Heart right ventricle (tissue), 16 donors: Measurements from ENCODE around the gene TMPRSS9. TPM values are rescaled to one million over a fixed set of nuclear protein-coding genes. Genes with fewer than 3 reads are reported as not detected.

ENCODE experiments used
- ATAC-seq, 8 donors: fragments of 200-7000 bp; cut with Tn5 transposase; one replicate each; pipeline ENCODE4 v1.9.1; 2020; ENCODE audit warnings: mild to moderate bottlenecking in 8 of 8, moderate library complexity in 8 of 8, moderate number of reproducible peaks in 1 of 8
- DNase-seq, 2 donors: peaks; one replicate each; pipeline ENCODE4 v3.0.0-alpha.2; 2020
- H3K27ac ChIP-seq, 10 donors: fragments of 200-600 bp; sonication (generic) in 2 of 10; one replicate each; pipeline versions ENCODE4 v1.5.0 to v1.8.0; 2020 to 2022; ENCODE audit warnings: mild to moderate bottlenecking in 3 of 10
- H3K27me3 ChIP-seq, 7 donors: fragments of 200-600 bp; one replicate each; pipeline ENCODE4 v1.8.0; 2021 to 2022; ENCODE audit warnings: mild to moderate bottlenecking in 2 of 7
- H3K36me3 ChIP-seq, 9 donors: fragments of 200-600 bp; sonication (generic) in 1 of 9; one replicate each; pipeline versions ENCODE4 v1.5.0 to v1.8.0; 2020 to 2022; ENCODE audit warnings: mild to moderate bottlenecking in 2 of 9
- H3K4me1 ChIP-seq, 9 donors: fragments of 200-600 bp; sonication (generic) in 1 of 9; one replicate each; pipeline versions ENCODE4 v1.5.0 to v1.8.0; 2020 to 2022; ENCODE audit warnings: mild to moderate bottlenecking in 4 of 9
- H3K4me3 ChIP-seq, 10 donors: fragments of 200-600 bp; sonication (generic) in 2 of 10; one replicate each; pipeline versions ENCODE4 v1.5.0 to v1.8.0; 2020 to 2022; ENCODE audit warnings: mild to moderate bottlenecking in 7 of 10, moderate library complexity in 2 of 10
- H3K9me3 ChIP-seq, 11 donors: fragments of 200-600 bp in 10 of 11; sonication (generic) in 2 of 11; one replicate each; pipeline versions ENCODE4 v1.5.0 to v1.8.0; 2013 to 2022; ENCODE audit warnings: mild to moderate bottlenecking in 2 of 11, control low read depth in 1 of 11, moderate library complexity in 1 of 11
- CTCF ChIP-seq, 9 donors: fragments of 200-600 bp; sonication (generic) in 2 of 9; IDR thresholded peaks; one replicate each; pipeline versions ENCODE4 v1.5.0 to v1.8.0; 2021 to 2022; ENCODE audit warnings: antibody characterized with exemption in 9 of 9, mild to moderate bottlenecking in 5 of 9, moderate library complexity in 1 of 9
- WGBS, 2 donors: extraction: QIAGEN DNeasy Blood & Tissue Kit; methylation state at CpG; one replicate each; pipeline ENCODE4 v1.1.7; 2013; ENCODE audit warnings: inconsistent platforms in 1 of 2; 5-methylcytosine and 5-hydroxymethylcytosine counted together
- intact Hi-C, 10 donors: fragments of 100-400 bp; cut with DNase I; formaldehyde crosslinking; loops; one replicate each; pipeline versions ENCODE4 v1.11.1 to v1.14.2; 2022
- polyA plus RNA-seq, 2 donors: library from polyadenylated mRNA; stranded (reverse); fragments of 200-250 nt; gene quantifications; one replicate each; pipeline ENCODE4 v1.2.3, GENCODE V29; 2013
- total RNA-seq, 10 donors: library from RNA; stranded (reverse); fragmentation: NEBNext Ultra II Directional in 3 of 10; extraction: Animal tissue kit (Norgen Biotek cat#: 25700) in 3 of 10; gene quantifications; one replicate each; pipeline versions ENCODE4 v1.2.1 to v1.2.4, GENCODE V29; 2021 to 2023
- donor health status: Arrhythmogenic right ventricular cardiomyopathy.
- donor health status: ischemic (EF 13 %, LVEDD 7.1; RV severe dilation, severe dysfunction).
- donor health status: healthy with polysubstance abuse.
- donor health status: DM: no; HTN: yes; CAD: no.
- donor health status: DM: no; HTN: no; CAD: no.
- donor health status: ischemic (EF 25% LVEDD 6.9; RV normal size, moderate dysfunction).
- donor health status: ischemic (EF 25% LVEDD 5.7; RV mildly dilated, moderate dysfunction).
- donor health status: healthy.
- donor health status: DM: yes; HTN: yes; CAD: no.
- donor health status: Ischemic cardiomyopathy.
- donor health status: ischemic (EF 35%, LVEDD 5.7; RV mildly dilated, moderate dysfunction).
- donor health status: nonischemic (EF 11% LVEDD 7.7; RV severe dilation, severe dysfunction).
- donor health status: DM: yes; HTN: yes; CAD: no.
- donor health status: PGD.
- donor health status: ischemic (EF 29% LVEDD 5.4; RV normal size, mild dysfunction).
- donor health status: nonischemic (EF 23%, LVEDD 6.1; RV moderate dilation, normal function).

TMPRSS9 gene
- total and polyA plus RNA-seq, 12 donors = 0.01 TPM; not detected in 11

DNA sequence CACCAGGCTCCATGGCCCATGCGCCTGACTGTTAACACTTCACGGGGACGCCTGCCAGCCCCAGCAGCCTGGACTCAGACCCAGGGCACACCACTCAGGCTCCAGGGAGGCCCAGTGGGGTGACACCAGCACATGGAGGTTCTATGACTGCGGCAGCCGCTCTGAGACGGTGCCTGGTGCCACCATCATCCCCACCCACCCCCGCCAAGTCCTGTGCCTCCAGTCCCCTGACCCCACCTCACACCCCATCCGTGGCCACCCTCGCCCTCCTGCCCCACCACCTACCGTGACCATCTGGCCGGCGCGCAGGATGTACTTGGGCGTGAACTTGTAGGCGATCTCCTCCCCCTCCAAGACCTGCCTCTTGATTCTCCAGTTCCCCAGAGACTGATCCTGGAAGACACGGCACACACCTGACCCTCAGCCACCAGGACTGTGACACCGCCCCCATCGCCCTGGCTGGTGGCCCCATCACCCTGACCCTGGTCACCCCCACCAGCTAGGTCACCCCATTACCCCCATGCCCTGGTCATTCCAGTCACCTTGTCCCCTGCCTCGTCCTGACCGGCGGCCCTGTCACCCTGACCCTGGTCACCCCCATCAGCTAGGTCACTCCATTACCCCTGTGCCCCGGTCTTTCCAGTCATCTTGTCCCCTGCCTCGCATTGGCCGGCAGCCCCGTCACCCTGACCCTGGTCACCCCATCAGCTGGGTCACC is 72.2 kb downstream of the TMPRSS9 start:
- no peak for TF ChIP-seq CTCF (IDR thresholded peaks at IDR 0.05)
- Histone ChIP-seq H3K4me3 (no peak overlapping the region), H3K36me3 (peaks cover 0 to 54% (median 24%) of the 10 kb centered on the region in 9 donors), H3K27me3 (no peaks in the 10 kb centered on the region), H3K9me3 (no peaks in the 10 kb centered on the region), H3K4me1 (peaks cover 0 to 16% (median 11%) of the 10 kb centered on the region in 9 donors), H3K27ac (no peak overlapping the region)
- 96% methylated on average over 25 of the region's 25 CpGs for WGBS, 2 donors
- no peak for ATAC-seq
- DNase-seq = no peak
- intact Hi-C loops = no loop called here

- DNase-seq = no peak
- Histone ChIP-seq H3K27me3 (no peaks in the 10 kb centered on the region), H3K9me3 (no peaks in the 10 kb centered on the region), H3K4me1 (peaks cover 0 to 8% (median under 1%) of the 10 kb centered on the region in 9 donors), H3K36me3 (peaks cover 0 to 68% (median 35%) of the 10 kb centered on the region in 9 donors), H3K27ac (no peak overlapping the region), H3K4me3 (no peak overlapping the region)
- WGBS, 2 donors = 95 to 96% methylated on average over 28 to 29 of the region's 30 CpGs
- ATAC-seq = no peak
- no peak for TF ChIP-seq CTCF (IDR thresholded peaks at IDR 0.05)
- intact Hi-C loops = no loop called here
These were observed 73.8 kb downstream of the TMPRSS9 start for GRCh38 chr19:2433854-2434253.

DNA sequence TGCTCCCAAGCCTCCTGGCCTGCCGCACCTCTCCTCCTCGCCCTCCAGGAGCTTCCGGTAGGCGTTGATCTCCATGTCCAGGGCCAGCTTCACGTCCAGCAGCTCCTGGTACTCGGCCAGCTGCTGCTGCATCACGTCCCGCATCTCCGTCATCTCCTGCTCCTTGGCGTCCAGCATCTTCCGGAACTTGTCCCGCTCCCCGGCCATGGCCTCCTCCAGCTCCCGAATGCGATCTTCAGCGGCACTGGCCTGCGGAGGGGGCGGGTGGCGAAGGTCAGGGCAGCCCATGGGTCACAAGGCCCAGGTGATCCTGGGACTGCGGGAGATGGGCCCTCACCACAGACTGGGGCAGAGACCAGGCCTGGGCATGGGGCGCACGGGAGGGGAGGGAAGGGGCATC is 74.2 kb downstream of the TMPRSS9 start:
- Histone ChIP-seq H3K27ac (no peak overlapping the region), H3K4me1 (peaks cover 0 to 3% (median 0%) of the 10 kb centered on the region in 9 donors), H3K9me3 (no peaks in the 10 kb centered on the region), H3K36me3 (peaks cover 0 to 68% (median 35%) of the 10 kb centered on the region in 9 donors), H3K27me3 (no peaks in the 10 kb centered on the region), H3K4me3 (no peak overlapping the region)
- intact Hi-C loops = no loop called here
- 95% methylated on average over 22 of the region's 22 CpGs for WGBS, 2 donors
- ATAC-seq (no peak), DNase-seq (no peak)
- no peak for TF ChIP-seq CTCF (IDR thresholded peaks at IDR 0.05)

DNA sequence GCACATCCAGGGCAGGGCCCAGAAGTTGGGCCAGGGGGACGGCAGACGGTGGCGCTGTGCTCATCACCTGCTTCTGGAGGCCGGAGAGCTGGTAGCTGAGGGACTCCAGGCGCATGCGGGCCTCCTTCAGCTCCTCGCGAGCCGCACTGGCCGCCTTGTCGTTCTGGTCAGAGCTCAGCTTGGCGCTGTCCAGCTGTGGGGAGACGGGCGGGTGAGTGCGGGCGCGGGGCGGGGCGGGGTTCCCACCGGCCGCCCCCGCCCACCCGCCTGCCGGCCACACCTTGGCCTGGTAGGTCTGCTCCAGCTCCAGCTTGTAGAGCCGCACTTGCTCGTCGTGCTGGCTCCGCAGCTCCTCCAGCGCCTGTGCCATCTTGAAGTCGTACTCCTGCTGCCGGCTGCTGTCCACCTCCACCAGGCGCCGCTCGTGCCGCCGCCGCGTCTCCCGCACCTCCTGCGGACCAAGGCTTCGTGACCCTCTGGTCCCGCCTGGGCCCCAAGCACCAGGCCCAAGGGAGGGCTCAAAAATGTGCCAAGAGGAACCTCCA is 74.7 kb downstream of the TMPRSS9 start:
- no peaks in the 10 kb centered on the region for H3K27me3 ChIP-seq
- no peaks in the 10 kb centered on the region for H3K4me1 ChIP-seq
- DNase-seq (no peak), ATAC-seq (no peak)
- H3K9me3 ChIP-seq = no peaks in the 10 kb centered on the region
- no peak overlapping the region for H3K4me3 ChIP-seq
- intact Hi-C loops = no loop called here
- H3K27ac ChIP-seq = no peak overlapping the region
- 96% methylated on average over 42 of the region's 42 CpGs for WGBS, 2 donors
- H3K36me3 ChIP-seq = peaks cover 0 to 68% (median 35%) of the 10 kb centered on the region in 9 donors
- no peak for TF ChIP-seq CTCF (IDR thresholded peaks at IDR 0.05)
